ENCODE data around the gene TMCO4.

Gene TMCO4

DNA sequence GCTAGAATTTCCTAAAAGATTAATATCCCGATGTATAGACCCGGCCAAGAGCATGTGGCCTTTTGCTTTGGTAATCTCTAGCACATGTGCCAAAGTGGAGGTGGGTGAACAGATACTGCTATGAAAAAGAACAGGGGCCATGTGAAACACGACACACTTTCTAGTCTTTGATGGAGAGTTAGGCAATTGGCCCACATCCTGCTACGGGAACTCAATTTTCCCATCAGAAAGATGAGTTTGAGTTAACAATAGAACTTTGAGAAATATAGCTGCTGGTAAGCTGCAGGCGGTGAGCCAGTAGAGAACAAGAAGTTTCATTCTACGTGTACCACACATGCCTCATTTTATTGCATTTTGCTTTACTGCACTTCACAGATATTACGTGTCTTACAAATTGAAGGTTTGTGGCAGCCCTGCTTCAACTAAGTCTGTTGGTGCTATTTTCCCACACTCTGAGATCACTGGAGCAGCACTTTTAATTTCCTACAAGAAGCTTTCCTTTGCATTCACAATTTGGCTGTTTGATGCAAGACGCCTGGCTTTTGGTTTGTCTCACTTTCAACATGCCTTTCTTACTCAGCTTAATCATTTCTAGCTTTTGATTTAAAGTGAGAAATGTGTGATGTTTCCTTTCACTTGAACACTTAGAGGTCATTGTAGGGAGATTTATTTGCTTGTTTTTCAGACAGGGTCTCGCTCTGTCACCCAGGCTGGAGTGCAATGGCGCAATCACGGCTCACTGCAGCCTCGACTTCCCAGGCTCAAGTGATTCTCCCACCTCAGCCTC is 88.7 kb downstream of the TMCO4 start:
- DNase-seq, result no peak

DNA sequence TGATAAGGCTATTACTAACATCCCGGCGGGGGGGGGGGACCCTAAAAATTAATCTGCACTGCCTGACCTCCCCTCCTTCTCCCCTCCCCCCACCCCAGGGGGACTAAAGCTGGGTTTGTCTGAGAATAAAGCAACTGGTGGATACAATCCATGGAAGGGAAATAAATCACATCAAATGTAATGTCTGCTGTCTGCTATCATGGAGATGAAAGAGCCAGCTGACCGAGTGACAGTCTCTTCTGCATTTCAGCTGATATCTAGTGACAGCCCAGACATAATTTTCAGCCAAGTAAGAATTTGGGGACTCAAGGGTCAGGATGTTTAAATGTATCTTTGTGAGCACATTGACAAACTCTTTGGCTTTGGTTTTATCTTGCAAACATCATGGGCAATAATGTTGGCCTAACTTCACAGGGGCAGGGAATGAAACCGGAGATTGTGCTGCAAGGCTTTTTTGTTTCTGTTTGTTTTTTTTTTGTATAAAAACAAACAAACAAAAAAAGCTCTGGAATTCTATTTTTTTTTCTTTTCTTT is 90.4 kb downstream of the TMCO4 start:
- DNase-seq, result no peak

DNA sequence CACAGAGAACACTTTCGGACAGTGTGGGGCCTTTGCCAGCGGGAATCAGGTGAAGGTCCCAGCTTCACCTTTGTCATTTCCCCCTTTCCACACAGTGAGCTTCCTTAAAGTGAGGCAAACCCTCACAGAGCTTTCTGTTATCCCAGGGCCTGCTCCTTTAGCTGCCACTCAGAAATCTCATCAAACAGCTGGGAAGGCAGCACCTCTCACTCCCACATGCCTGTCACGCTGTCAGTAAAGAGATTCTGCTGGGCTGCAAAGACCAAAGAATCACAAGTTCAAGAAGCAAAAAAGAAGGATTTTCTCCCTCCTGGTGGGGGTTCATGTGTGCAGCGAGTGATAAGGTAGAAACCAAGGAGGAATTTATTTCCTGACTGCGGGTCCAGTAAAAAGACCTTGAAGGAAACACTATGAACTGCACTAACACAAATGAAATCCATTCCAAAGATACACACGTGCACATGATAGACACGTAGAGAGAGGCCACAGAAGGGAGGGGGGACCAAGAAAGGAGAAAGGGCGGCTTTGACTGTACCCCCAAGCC is 91.1 kb downstream of the TMCO4 start:
- DNase-seq, result no peak

DNA sequence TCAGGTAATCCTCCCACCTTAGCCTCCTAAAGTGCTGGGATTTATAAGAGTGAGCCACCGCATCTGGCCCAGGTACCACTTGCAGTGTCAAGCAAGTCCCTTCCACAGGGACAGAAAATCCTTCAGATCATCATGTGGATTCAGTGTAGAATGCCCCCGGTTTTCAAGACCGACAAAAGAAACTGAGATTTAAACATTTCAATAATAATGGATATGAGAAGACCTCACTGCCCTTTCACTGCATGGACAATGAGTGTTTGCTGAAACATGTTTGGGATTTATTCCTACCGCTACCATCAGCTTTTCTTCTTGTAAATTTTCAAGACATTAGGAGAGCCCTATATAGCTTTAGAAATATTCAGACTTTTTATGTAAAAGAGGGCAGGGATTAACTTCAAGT is 93.6 kb downstream of the TMCO4 start:
- DNase-seq, result no peak

DNA sequence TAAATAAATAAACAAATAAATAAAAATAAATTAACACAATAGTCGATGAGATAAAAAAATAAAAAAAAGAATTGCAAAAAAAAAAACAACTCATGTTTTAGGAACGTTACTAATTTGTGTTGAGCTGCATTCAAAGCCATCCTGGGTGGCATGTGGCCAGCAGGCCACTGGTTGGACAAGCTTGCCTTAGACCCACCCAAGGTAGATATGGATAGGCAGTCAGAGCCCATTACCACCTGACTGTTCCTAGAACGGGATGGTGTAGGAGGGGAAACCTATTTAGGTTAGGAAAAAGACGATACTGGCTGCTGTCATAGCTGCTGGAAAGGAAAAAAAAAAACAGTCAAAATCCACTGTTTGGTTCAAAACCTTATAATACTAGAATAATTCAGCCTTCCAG is 94.3 kb downstream of the TMCO4 start:
- no peak for DNase-seq

DNA sequence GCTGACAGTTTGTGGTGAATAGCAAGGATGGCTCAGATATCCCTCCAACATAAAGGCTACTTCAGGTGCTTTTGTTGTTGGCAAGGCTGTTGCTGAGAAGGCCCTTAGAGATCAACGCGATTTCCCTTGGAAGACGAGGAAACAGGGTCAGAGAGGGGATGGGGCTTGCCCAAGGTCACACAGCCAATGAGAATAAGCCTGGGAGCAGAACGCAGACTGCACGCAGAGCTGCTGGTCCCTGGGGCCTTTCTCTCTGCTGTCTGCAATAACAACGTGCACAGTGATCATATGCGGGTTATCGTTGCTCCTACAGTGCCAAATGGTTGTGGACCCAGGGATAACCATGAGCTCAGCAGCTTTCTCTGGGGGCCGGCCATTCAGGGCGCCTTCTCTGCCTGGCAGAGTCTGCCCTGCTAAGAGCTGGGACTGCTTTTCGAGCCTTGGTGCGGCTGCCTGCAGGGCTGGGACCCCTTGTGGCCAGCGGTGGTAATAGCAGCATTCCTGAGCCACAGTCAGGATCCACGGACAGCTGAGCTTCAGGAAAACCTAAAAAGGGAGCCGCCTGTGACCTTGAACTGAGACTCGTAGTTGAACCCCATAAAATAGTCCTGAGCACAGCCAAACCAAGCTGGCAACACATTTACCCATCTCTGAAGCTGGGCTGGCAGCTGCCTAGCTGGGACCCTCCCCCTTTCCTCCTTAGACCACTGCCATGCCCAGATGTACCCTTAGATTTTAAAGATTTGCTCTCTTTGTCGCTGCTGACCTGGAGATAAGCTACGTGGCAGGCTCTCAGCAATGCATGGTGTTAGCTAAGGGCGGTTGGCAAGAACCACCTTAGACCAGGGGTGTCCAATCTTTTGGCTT is 95.2 kb downstream of the TMCO4 start:
- peak; percentile 65 for DNase-seq

DNA sequence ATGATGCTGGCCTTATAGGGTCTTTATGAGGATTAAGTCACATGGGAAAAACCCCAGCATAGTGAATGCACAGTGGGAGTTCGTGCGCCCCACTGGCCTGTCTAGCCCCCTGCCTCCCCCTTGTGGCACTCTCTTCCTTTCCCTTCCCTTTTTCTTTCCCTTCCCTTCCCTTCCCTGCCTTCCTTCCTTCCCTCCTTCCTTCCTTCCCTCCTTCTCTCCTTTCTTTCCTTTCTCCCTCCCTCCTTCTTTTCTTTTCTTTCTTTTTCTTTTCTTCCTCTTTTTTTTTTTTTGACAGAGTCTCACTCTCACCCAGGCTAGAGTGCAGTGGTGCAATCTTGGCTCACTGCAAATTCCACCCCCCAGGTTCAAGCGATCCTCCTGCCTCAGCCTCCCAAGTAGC is 96.4 kb downstream of the TMCO4 start:
- no peak for DNase-seq

DNA sequence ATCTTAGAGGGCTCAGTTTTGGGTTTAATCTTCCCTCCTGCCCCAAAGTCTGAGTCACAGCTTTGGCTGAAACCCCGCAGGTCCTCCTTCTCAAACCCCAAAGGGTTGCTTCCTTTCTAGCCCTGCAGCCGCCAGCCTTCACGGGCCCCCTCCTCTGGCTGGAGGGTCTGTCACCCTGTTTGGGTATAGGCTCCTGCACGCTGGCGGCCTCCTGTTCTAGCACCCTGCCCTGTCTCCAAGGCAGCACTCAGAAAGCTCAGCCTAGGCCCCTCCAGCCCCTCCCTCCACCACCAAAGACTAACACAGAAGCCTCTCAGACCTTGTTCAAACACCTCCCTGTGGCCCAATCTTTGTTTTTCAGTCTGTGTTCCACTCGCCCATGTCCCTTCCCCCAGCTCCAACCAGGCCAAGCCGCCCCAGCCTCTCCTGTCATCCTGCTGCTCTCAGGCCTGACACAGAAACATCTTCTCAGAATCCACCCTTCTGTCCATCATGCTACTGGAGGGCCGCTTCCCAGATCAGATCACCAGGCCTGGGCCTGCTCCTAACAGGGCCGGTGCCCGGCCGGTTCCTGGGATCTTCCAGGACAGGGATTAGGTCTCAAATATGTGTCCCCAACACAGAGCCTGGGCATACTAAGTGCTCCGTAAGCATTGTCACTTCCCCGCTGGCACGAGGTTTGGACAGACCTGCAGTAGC is 99.5 kb downstream of the TMCO4 start:
- no peak for DNase-seq

DNA sequence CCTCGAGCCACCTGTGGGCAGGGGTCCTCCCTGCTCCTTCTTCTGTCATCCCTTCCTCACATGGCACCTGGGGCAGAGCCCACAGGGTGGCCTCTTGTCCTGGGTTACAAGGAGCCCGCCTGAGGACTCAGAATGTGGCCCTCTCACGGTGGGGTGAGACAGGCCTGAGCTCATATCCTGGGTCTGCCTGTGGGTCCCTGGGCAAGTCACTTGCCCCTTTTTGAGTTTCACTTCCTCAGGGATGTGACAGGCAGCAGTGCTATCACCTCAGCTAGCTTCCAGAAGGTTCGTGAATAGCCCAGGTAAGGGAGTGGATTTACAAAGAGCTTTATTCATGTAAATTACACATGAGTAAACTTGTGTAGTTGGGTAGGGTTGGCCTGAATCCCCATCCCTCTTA is 101.5 kb downstream of the TMCO4 start:
- DNase-seq, result no peak

DNA sequence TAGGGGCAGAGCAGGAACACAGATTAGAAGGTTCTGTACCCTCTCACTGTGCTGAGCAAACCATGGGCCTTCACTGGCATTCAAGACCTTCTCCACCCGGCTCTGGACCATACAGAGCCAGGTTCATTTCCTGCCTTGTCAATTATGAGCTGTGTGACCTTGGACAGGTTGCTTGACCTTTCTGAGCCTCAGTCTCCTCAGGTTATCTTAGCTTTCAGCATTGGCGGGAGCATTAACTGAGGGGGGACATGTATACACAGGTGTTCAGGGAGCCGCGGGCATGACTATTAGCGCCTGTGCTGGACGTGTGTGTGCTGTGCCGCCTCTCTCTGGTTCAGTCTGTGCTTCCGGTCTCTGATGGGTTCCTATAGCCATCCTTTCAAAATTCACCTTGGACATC is 102.9 kb downstream of the TMCO4 start:
- no peak for DNase-seq

DNA sequence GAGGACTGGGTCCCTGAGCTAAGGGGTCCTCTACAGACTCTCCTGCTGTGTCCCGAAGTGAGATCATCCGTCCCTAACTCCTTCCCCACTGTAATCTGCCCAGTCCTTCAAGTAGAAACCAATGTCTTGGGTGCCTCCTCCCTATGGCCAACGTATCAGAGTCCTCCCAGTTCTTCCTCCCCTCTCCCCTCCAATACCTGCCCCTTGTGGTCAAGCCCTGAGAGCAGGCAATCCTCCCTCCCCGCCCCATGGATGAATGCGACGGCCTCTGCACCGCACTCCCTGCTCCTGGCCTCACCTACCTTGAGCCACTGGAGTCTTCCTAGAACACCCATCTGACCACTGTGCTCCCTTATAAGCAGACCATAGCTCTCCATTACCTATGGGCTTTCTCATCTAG is 103.9 kb downstream of the TMCO4 start:
- DNase-seq, result no peak

DNA sequence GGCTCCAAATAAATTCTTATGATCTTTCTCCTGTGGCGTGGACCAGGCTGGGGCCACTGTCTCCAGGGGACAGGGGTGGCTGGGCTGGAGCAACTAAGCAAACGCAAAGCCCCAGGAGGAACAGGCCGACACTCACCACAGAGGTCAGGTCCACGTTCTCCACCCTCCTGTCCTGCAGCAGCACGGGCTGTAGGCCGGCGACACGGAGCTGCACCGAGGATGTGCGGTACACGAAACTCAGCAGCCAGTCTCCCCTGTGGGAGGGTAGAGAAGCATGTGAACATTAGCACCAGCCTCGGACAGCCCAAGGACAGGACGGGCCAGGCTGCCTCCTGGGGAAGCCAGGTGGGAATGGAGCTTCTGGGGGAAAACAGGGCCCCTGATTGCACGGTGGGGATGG is 105.4 kb downstream of the TMCO4 start:
- no peak for DNase-seq

DNA sequence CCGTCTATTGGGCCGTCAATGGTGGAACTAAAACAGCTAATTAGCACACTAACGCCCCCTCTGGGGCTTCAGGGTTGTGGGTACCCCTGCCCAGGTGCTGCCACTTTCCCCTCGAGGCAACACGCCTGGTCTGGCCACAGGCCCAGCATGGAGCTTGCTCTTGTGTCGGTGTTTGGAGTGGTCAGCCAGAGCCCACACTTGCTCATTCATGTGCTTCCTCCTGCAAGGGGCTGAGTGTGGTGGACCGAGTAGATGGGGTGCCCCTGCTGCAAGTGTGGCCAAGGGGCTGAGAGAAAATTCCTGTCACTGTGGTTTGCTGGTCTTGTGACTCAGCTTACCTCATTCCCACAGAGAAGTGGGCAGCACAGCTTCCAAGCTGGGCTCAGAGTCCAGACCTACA is 109.4 kb downstream of the TMCO4 start:
- no peak for DNase-seq

DNA sequence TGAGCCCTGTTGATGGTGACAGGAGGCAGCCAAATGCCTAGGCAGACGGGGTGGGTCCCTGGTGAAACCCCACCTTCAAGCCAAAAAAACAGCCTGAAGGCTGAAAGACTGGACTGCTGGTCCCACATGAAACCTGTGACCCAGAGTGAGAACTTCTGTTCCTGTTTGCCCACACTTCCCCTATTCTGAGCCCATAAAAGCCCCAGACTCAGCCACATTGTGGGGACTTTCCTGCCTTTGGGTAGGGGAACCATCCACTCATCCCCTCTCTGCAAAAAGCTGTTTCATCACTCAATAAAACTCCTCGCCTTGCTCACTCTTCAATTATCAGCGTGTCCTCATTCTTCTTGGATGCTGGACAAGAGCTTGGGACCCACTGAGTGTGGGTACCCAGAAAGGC is 109.9 kb downstream of the TMCO4 start:
- DNase-seq, result no peak

DNA sequence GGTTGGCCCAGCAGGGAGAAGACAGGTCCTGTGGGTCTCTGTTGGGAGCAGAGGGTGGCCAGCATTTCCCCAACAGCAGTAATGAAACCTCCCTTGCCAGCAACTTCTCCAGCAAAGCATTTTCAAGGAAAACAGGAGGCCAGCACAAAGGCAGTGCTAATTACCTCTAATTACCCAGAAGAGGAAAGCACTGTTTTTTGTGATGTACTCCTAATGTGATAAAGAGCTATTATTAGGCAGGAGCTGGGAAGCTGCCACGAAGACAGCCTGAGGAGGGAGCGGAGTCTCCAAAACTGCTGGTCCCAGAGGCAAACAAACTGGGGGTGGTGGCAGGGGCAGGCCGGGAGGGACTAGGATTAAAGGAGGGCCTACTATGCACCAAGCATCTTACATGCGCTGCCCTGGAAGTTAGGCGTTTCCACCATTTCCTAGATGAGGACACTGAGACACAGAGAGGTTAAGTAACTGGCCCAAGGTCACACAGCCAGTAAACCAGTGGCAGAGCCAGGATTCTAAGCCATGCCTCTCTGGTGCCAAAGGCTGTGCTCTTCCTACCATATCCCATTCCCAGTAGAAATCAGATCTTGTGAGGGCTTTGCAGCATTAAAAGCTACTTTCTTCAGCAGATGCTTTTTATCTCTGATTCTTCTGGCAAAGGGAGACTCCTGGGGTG is 110.5 kb downstream of the TMCO4 start:
- no peak for DNase-seq

DNA sequence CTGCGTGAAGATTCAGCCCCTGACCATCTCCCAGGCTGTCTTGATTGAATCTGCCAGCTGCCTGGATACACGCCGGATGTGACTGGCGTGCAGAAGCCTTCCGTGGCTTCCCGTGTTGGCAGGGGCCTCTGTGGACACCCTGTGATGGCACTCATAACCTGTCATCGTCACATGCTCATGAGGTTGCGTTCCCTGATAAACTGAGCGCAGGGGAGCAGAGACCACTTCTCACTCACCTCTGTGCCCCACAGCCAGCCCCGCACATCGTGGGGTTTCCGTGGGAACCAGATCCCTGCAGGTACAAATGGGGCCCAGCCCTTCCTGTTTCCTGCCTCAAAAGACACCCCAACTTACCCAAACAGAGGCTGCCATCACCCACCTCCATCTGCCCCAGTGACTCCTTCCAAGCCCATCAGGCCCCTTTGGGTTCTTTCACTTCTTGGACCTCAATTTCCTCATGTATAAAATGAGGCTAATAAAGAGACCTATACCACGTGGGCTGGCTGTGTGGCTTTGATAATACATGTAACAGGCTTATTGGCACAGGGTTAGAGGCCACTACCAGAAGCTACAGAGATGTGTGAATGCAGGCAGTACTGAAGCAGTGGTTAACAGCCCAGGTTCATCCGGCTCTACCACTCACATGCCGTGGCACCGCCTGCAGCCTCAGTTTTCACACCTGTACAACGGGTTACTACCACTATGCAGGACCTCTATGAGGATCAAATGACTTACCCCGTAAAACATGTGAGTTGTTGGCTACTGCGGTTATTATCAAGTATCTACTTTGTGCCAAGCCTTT is 111.5 kb downstream of the TMCO4 start:
- DNase-seq, result peak; percentile 64

DNA sequence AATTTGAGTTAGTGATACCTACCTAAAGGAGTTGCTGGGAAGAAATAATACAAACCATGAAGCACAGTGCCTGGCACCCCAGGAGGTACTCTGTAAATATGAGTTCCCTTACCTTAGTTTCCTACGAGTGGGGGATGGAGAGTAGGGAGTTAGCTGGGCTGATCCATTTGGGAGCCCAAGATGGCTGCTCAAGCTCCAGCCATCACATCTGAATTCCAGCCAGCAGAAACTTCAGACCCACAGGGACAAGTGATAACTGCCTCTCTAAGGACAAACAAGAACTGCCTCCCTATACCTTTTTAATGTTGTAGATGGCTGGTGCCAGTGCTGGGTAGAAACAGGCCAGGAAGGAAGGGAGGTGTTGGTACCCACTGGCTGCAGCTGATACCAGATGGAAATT is 112.3 kb downstream of the TMCO4 start:
- no peak for DNase-seq

DNA sequence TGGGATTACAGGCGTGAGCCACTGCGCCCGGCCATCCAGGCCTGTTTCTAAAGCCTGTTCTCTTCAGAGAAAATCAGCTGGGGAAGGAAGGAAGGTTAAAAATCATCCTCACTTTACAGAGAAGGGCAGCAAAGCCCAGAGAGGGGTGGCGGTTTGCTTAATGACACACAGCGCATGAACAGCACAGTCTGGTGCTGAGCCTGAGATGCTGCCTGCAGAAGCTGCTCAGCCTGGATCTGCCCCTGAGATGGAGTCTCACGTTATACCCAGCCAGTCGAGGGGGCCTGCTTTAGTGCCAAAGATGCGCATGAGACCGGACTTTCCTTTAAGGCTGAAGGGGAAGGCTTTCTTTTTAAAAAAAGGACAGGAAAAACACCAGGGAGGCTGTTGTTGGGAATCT is 113.7 kb downstream of the TMCO4 start:
- no peak for DNase-seq

DNA sequence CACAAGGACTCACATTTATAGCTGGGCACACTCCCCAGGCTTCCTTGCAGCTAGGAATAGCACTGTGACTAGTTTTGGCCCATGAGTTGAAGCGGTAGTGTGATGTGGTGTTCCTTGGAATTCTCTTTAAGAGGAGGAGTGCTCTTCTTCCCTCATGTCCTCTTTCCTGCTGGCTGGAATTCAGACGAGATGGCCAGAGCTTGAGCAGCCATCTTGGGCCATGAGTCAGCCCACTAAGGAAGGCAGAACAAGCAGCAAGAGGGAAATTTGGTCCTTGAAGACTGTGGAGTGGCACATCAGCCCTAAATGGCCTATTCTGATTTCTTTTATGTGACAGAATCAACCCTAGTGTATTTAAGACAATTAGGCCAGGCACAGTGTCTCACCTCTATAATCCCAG is 115.0 kb downstream of the TMCO4 start:
- no peak for DNase-seq

DNA sequence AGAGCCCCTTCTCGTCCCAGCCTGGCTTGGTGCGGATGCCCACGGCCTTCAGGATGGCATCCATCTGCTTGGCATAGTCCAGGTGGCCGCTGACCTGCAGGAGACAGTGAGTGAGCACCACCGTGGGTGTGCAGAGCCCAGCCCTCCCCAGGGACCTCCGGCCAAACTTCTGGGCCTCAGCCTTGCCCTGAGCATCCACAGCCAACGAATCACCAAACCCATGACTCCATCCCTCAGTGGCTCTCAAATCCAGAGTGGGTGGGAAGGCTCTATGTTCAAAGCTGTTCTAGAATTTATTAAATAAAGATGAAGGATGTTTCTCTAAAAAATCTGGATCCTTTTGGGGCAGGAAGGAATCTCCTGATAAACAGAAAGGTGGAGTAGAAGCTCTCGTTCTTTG is 116.4 kb downstream of the TMCO4 start:
- DNase-seq, result no peak

DNA sequence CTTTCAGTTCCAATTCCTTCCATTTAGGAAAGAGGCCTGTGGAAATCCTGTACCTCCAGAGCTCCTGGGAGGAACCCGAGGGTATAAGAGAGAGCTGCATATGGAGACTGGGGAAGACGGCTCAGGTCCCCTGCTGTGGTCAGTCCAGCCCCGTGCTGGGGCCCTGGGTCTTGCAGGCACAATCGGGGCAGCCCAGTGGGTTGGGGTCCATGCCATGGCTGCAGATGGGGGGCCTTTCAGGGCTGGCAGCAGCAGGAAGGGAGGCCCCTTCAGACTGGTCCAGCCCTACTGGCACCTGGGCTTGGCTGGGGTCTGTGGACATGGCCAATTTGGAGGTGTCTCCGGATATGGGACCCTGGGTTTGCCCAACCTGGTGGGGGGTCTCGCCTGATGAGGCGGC is 116.8 kb downstream of the TMCO4 start:
- no peak for DNase-seq

DNA sequence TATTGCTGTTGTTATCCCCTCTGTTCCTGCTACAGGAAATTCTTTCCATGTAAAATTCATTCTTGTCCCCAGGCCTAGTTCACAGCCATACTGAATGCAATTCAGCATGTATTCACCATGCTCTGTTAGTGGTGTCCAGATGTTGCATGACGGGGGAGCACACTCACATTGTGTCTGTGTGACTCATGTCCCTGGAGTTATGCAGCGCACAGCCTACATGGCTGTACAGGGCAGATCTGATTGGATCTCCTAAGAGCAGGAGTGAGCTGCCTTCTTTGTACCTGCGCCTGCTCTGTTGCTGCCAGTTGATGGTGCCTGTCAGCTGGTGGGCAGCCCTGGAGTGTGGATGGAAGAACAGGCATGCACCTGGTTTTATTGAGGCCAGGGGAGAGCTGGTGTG is 117.5 kb downstream of the TMCO4 start:
- no peak for DNase-seq
